ENCODE data around the gene CCL13.

DNA sequence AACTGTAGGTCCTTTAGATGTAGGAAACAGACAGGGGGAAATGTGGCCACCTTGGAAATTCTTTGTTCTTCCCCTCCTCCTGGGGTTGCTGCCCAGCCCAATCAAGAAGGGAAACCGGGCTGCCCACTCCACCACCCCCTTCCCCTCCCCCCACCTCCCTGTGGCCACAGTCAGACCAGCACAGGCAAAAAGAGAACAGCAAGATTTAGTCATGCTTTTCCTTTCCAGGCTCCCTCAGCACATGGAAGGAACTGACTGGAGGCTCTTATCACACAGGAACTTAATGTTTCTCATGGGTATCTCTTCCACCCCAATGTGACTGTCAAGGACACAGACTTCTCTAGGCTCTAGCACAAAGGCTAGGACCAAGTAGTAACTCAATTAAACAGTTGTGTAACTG lies 9.7 kb downstream of the CCL13 start:
- no peak for TF ChIP-seq POLR2A (IDR thresholded peaks at IDR 0.05)
- no peak for TF ChIP-seq POLR2AphosphoS5 (IDR thresholded peaks at IDR 0.05)
- TF ChIP-seq, protein P1, sequence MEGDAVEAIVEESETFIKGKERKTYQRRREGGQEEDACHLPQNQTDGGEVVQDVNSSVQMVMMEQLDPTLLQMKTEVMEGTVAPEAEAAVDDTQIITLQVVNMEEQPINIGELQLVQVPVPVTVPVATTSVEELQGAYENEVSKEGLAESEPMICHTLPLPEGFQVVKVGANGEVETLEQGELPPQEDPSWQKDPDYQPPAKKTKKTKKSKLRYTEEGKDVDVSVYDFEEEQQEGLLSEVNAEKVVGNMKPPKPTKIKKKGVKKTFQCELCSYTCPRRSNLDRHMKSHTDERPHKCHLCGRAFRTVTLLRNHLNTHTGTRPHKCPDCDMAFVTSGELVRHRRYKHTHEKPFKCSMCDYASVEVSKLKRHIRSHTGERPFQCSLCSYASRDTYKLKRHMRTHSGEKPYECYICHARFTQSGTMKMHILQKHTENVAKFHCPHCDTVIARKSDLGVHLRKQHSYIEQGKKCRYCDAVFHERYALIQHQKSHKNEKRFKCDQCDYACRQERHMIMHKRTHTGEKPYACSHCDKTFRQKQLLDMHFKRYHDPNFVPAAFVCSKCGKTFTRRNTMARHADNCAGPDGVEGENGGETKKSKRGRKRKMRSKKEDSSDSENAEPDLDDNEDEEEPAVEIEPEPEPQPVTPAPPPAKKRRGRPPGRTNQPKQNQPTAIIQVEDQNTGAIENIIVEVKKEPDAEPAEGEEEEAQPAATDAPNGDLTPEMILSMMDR (IDR thresholded peaks at IDR 0.05), result no peak
- no peak for TF ChIP-seq EP300 (IDR thresholded peaks at IDR 0.05)
